ENCODE data around the gene FGD6. TPM values are rescaled to one million over a fixed set of nuclear protein-coding genes. Genes with fewer than 3 reads are reported as not detected.

The FGD6 gene
- total and polyA plus RNA-seq, 2 donors (not counting 1 experiment from before 2014, with no cell fraction given), result 3.3 to 4.7 TPM

DNA sequence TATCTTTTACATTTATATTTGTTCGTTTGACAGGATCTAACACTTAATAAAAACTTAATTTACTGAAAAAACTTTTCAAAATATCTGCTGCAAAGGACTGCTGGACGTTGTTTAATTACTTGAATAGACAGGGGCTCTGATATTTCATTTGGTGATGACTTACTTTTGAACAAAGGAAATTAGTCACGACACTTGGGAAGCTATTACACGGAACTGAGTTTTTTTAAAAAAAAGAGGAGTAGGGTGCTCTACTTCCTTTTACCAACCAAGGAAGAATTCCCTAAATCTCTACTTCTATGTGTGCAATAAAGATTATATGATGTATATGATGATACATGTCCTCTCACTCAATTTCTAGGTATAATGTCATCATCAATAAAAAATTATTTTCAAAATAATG lies 4.7 kb downstream of the FGD6 start:
- Histone ChIP-seq H3K4me3 (replicated peaks in 1 of 4; ENCODE audit: control extremely low read depth in 1 of 4, insufficient read depth in 1 of 4, low read depth in 3 of 4, low read length in 4 of 4) (no peak overlapping the region), H3K36me3 (ENCODE audit: control insufficient read depth, insufficient read depth, low read length) (no peaks in the 10 kb centered on the region), H4K20me1 (ENCODE audit: control insufficient read depth, extremely low read depth, insufficient read depth, low read length) (no peaks in the 10 kb centered on the region), H3K79me2 (ENCODE audit: control insufficient read depth, insufficient read depth, low read length) (peaks cover 2% of the 10 kb centered on the region), H3K4me1 (ENCODE audit: control insufficient read depth, extremely low read depth, insufficient read depth, low read length) (no peaks in the 10 kb centered on the region), H3K4me2 (ENCODE audit: extremely low read depth, insufficient read depth, low read length) (no peak overlapping the region), H3K27me3 (ENCODE audit: control insufficient read depth, insufficient read depth, low read length) (no peaks in the 10 kb centered on the region), H3K9me3 (ENCODE audit: control insufficient read depth, insufficient read depth, low read depth, low read length) (no peaks in the 10 kb centered on the region), H3K27ac (ENCODE audit: insufficient read depth, low read length) (no peak overlapping the region), H3K9ac (ENCODE audit: insufficient read depth, low read length) (no peak overlapping the region), H2AFZ (ENCODE audit: low read length) (no peak overlapping the region)
- TF ChIP-seq, protein P1, sequence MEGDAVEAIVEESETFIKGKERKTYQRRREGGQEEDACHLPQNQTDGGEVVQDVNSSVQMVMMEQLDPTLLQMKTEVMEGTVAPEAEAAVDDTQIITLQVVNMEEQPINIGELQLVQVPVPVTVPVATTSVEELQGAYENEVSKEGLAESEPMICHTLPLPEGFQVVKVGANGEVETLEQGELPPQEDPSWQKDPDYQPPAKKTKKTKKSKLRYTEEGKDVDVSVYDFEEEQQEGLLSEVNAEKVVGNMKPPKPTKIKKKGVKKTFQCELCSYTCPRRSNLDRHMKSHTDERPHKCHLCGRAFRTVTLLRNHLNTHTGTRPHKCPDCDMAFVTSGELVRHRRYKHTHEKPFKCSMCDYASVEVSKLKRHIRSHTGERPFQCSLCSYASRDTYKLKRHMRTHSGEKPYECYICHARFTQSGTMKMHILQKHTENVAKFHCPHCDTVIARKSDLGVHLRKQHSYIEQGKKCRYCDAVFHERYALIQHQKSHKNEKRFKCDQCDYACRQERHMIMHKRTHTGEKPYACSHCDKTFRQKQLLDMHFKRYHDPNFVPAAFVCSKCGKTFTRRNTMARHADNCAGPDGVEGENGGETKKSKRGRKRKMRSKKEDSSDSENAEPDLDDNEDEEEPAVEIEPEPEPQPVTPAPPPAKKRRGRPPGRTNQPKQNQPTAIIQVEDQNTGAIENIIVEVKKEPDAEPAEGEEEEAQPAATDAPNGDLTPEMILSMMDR (conservative IDR thresholded peaks at IDR 0.05 in 1 of 2, IDR thresholded peaks at IDR 0.05 in 1 of 2; ENCODE audit: low read depth in 1 of 2, low read length in 2 of 2), result no peak
- no peak for TF ChIP-seq EZH2 (IDR thresholded peaks at IDR 0.05; ENCODE audit: low read length, missing control alignments)
- DNase-seq (ENCODE audit: low read depth in 2 of 2), result peak in 1 of 2 donors; percentile 48

DNA sequence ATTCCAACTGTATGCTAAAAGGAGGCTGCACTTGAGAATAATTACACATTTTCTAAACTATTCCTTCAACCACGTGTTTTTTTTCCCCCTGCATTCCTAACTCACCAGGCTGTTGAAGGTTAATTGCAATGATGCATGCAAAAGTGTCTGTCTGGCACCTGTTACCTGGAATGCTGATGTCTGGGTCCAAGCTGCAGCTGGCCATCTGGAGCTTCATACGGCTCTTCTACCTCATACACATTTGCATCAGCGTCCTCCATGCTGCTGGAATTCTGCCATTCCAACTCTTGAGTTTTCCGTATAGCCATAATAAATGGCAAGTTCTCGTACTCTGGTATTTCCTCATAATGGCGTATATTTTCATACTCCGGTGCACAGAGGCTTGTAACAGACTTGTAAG lies 8.6 kb downstream of the FGD6 start:
- H2AFZ ChIP-seq (ENCODE audit: low read length), result no peak overlapping the region
- peaks cover 18% of the 10 kb centered on the region for H3K4me1 ChIP-seq (ENCODE audit: control insufficient read depth, extremely low read depth, insufficient read depth, low read length)
- H3K36me3 ChIP-seq (ENCODE audit: control insufficient read depth, insufficient read depth, low read length), result no peaks in the 10 kb centered on the region
- H3K9ac ChIP-seq (ENCODE audit: insufficient read depth, low read length), result no peak overlapping the region
- TF ChIP-seq, protein P1 (conservative IDR thresholded peaks at IDR 0.05 in 1 of 2, IDR thresholded peaks at IDR 0.05 in 1 of 2; ENCODE audit: low read depth in 1 of 2, low read length in 2 of 2), result no peak
- no peak for TF ChIP-seq EZH2 (IDR thresholded peaks at IDR 0.05; ENCODE audit: low read length, missing control alignments)
- no peak for DNase-seq (ENCODE audit: low read depth in 2 of 2)
- no peaks in the 10 kb centered on the region for H4K20me1 ChIP-seq (ENCODE audit: control insufficient read depth, extremely low read depth, insufficient read depth, low read length)
- H3K4me3 ChIP-seq (replicated peaks in 1 of 4; ENCODE audit: control extremely low read depth in 1 of 4, insufficient read depth in 1 of 4, low read depth in 3 of 4, low read length in 4 of 4), result no peak overlapping the region
- H3K79me2 ChIP-seq (ENCODE audit: control insufficient read depth, insufficient read depth, low read length), result no peaks in the 10 kb centered on the region
- no peaks in the 10 kb centered on the region for H3K27me3 ChIP-seq (ENCODE audit: control insufficient read depth, insufficient read depth, low read length)
- no peak overlapping the region for H3K27ac ChIP-seq (ENCODE audit: insufficient read depth, low read length)
- no peaks in the 10 kb centered on the region for H3K9me3 ChIP-seq (ENCODE audit: control insufficient read depth, insufficient read depth, low read depth, low read length)
- H3K4me2 ChIP-seq (ENCODE audit: extremely low read depth, insufficient read depth, low read length), result no peak overlapping the region

DNA sequence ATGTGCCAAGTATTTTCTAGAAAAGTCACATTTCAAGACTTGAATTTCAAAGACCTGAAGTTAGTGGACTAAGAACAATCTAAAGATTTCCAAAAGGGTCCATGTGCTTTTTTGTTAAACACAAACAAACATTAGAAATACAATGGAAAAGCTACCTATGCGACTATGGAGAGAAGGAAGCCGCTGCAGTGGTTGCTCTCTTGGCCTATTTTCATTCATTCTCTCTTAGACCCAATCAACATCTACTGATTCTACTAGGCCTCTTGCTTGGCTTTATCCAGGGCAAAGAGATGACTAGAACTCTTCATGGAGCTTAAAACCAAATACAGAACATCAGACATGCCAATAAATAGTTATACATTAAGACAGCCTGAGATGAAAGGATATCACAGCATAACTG lies 9.9 kb downstream of the FGD6 start:
- Histone ChIP-seq H3K4me3 (replicated peaks in 1 of 4; ENCODE audit: control extremely low read depth in 1 of 4, insufficient read depth in 1 of 4, low read depth in 3 of 4, low read length in 4 of 4) (no peak overlapping the region), H4K20me1 (ENCODE audit: control insufficient read depth, extremely low read depth, insufficient read depth, low read length) (no peaks in the 10 kb centered on the region), H2AFZ (ENCODE audit: low read length) (no peak overlapping the region), H3K27ac (ENCODE audit: insufficient read depth, low read length) (no peak overlapping the region), H3K27me3 (ENCODE audit: control insufficient read depth, insufficient read depth, low read length) (no peaks in the 10 kb centered on the region), H3K36me3 (ENCODE audit: control insufficient read depth, insufficient read depth, low read length) (no peaks in the 10 kb centered on the region), H3K4me1 (ENCODE audit: control insufficient read depth, extremely low read depth, insufficient read depth, low read length) (peaks cover 20% of the 10 kb centered on the region), H3K4me2 (ENCODE audit: extremely low read depth, insufficient read depth, low read length) (no peak overlapping the region), H3K79me2 (ENCODE audit: control insufficient read depth, insufficient read depth, low read length) (no peaks in the 10 kb centered on the region), H3K9me3 (ENCODE audit: control insufficient read depth, insufficient read depth, low read depth, low read length) (no peaks in the 10 kb centered on the region), H3K9ac (ENCODE audit: insufficient read depth, low read length) (no peak overlapping the region)
- TF ChIP-seq, protein P1 (conservative IDR thresholded peaks at IDR 0.05 in 1 of 2, IDR thresholded peaks at IDR 0.05 in 1 of 2; ENCODE audit: low read depth in 1 of 2, low read length in 2 of 2), result no peak
- no peak for TF ChIP-seq EZH2 (IDR thresholded peaks at IDR 0.05; ENCODE audit: low read length, missing control alignments)
- no peak for DNase-seq (ENCODE audit: low read depth in 2 of 2)

Measured in fibroblast of lung (primary cell).